Endothelial cell of umbilical vein (primary cell): ENCODE measurements around the gene GLB1L.

ENCODE experiments used
- EZH2 ChIP-seq: IDR thresholded peaks from 2 replicates; pipeline ENCODE4 v1.6.1; 2012; ENCODE audit warnings: borderline replicate concordance, low read depth, mild to moderate bottlenecking, moderate library complexity, low read length, inconsistent platforms; ENCODE audit not compliant: severe bottlenecking
- FOS ChIP-seq: IDR thresholded peaks from 2 replicates; pipeline ENCODE4 v1.6.1; 2011; ENCODE audit warnings: mild to moderate bottlenecking, low read length, moderate library complexity, borderline replicate concordance; ENCODE audit not compliant: insufficient read depth
- GATA2 ChIP-seq: IDR thresholded peaks from 2 replicates; pipeline ENCODE4 v1.7.0; 2011; ENCODE audit warnings: low read depth, mild to moderate bottlenecking, moderate library complexity, mixed read lengths, low read length; ENCODE audit not compliant: insufficient read length, insufficient read depth
- JUN ChIP-seq: IDR thresholded peaks from 2 replicates; pipeline ENCODE4 v1.6.1; 2011; ENCODE audit warnings: borderline replicate concordance, low read depth; ENCODE audit not compliant: insufficient read length, insufficient read depth
- MYC ChIP-seq: IDR thresholded peaks from one replicate; pipeline ENCODE4 v1.6.1; 2011; ENCODE audit warnings: mild to moderate bottlenecking, low read depth, low read length
- POLR2A ChIP-seq: IDR thresholded peaks from 2 replicates; pipeline ENCODE4 v1.6.1; 2012; ENCODE audit warnings: low read depth, mild to moderate bottlenecking, control low read depth, low read length
- POLR2AphosphoS5 ChIP-seq: IDR thresholded peaks from 2 replicates; pipeline ENCODE4 v1.6.1; 2012; ENCODE audit warnings: low read depth, mild to moderate bottlenecking, control low read depth, low read length, moderate library complexity; ENCODE audit not compliant: insufficient read depth
- TF ChIP-seq, protein P1 (sequence below), 2 donors: IDR thresholded peaks; 1 replicate in 1 of 2; 2 replicates in 1 of 2; pipeline ENCODE4 v1.5.1; 2011; ENCODE audit warnings: low read length in 2 of 2, mild to moderate bottlenecking in 2 of 2, moderate library complexity in 2 of 2, control low read depth in 1 of 2, inconsistent platforms in 1 of 2, low read depth in 1 of 2; ENCODE audit not compliant: insufficient read depth in 1 of 2; ENCODE audit errors: extremely low read depth in 1 of 2
- TF ChIP-seq, protein P2 (sequence below): IDR thresholded peaks from 2 replicates; pipeline ENCODE4 v1.6.1; 2011; ENCODE audit not compliant: insufficient read depth, insufficient read length

DNA sequence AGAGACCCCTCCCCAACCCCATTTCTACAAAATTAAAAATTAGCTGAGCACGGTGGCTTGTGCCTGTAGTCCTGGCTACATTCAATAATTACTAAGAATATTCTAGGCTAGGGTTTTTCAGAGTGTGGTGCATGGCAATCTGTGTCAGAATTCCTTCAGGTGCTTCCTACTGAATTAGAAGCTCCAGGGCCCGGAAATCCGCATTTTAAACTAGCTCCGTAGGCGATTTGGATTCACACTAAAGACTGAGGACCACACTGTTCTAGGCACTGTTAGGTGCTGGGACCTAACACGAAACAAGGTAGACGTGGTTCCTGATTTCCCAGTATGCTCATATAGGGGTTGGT lies 39.3 kb downstream of the GLB1L start:
- TF ChIP-seq POLR2AphosphoS5 = no peak
- TF ChIP-seq, protein P1, sequence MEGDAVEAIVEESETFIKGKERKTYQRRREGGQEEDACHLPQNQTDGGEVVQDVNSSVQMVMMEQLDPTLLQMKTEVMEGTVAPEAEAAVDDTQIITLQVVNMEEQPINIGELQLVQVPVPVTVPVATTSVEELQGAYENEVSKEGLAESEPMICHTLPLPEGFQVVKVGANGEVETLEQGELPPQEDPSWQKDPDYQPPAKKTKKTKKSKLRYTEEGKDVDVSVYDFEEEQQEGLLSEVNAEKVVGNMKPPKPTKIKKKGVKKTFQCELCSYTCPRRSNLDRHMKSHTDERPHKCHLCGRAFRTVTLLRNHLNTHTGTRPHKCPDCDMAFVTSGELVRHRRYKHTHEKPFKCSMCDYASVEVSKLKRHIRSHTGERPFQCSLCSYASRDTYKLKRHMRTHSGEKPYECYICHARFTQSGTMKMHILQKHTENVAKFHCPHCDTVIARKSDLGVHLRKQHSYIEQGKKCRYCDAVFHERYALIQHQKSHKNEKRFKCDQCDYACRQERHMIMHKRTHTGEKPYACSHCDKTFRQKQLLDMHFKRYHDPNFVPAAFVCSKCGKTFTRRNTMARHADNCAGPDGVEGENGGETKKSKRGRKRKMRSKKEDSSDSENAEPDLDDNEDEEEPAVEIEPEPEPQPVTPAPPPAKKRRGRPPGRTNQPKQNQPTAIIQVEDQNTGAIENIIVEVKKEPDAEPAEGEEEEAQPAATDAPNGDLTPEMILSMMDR (IDR thresholded peaks at IDR 0.05; ENCODE audit: extremely low read depth in 1 of 2, insufficient read depth in 1 of 2, low read depth in 1 of 2, low read length in 2 of 2) = no peak
- TF ChIP-seq POLR2A = no peak
- TF ChIP-seq EZH2 = no peak
- TF ChIP-seq FOS = no peak
- TF ChIP-seq, protein P2, sequence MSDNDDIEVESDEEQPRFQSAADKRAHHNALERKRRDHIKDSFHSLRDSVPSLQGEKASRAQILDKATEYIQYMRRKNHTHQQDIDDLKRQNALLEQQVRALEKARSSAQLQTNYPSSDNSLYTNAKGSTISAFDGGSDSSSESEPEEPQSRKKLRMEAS = no peak
- no peak for TF ChIP-seq MYC
- TF ChIP-seq JUN = no peak
- TF ChIP-seq GATA2 = no peak
